GM19099 (cell line): ENCODE data around the gene NUAK2.

Experiments
- POLR2A ChIP-seq: IDR thresholded peaks from 3 replicates; pipeline ENCODE4 v1.6.1; 2011; ENCODE audit warnings: low read depth; ENCODE audit not compliant: insufficient read length; ENCODE audit errors: extremely low read depth

Gene NUAK2

DNA sequence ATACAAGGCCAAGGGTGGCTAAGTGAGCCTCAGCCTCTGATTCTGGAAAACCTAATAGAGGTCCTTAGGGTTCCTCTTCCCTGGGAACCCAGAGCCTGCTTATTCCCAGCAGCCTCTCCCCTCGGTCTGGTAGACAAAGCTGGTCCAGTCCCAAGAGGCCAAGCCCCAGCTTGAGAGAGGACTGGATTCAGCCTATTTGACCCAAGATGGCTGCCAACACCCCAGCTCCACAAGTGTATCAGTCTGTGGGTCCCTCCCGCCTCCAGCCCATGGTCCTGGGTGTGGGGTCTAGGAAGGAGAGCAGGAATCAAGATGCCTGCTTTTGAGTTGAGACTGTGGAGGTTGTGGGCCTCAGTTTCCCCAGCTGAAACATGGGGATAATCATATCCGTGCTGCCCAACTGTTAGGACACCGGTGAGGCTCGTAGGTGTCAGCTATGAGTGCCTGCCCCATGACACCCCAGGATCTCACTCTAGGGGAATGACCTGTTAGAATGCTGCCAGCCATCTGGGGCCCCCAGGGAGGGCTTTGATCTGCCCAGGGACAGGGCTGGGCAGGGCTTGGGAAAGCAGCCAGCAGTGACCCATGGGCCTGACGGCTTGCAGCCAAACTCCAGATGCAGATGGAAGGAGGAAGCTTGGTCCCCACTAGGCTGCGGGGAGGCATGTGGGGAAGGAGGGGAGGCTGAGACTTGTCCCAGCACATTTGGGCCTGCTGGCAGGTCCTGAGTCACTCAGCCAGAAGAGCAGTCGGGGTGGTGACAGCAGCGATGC, 45.4 kb downstream of the NUAK2 start:
- no peak for TF ChIP-seq POLR2A

DNA sequence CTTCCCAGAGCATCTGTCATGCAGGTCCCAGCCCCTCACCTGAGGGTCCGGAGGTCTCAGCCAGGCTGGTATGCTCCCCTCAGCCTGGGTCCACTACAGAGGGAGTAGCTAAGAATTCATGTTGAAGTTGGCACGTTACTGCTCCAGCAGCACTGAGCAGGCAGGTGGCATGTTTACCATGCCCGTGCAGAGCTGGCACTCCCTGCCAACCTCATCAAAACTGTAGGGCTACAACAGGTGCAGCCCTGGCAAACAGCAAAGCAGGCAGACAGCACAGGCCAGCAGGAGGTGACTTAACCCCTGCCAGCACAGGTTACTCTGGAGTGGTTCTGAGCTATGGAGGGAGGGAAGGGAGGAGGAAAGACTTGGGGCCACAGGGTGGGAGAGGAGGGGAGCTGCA, 46.4 kb downstream of the NUAK2 start:
- TF ChIP-seq POLR2A = no peak

DNA sequence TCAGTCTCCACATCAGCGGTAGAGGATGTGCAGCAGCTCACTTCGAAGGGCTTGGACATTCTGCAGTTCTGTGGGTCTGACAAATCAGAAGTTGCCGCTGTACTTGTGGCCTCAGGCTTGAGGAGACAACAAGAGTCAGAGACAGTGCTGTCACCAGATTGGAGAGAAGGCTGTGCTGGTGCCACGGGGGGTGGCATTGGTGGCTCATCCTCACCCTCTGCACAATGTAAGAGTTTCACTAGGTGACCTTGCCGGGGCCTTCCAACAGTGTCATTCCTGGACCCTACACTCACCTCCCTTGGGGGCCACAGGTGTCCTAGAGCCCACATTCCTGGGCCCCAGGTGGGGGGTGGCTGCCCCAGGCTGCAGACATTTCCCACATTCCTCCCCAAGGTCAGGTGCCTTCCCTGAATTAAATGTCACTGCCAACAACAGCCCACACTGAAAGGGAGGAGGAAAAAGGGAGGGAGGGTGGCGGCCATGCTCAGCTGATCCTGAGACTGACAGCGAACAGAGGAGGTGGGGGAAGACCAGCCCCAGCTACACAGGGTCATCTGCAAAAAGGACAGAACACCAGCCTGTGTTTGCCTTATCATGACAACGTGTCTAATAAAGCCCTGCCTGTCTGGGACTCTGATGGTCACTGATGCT, 47.4 kb downstream of the NUAK2 start:
- no peak for TF ChIP-seq POLR2A

DNA sequence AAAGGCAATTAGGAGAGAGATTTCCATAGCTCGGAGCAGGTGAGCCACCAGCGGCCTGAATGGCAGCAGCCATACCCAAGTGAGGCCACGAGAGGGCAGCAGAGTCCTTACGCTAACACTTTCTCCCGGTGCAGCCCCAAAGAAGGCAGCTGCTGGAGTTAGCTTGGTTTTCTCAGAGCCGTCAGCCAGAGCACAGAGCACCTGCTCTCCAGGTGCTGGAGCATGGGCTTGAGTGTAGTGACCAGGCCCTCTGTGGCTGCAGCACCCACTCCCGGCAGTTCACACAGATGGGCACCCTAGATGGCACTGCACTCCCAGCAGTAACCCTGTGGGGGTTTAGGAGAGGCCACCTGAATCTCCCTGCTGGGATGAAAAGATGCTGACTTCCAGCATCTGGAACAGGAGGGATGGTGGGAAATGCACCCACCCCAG, 48.0 kb downstream of the NUAK2 start:
- no peak for TF ChIP-seq POLR2A

DNA sequence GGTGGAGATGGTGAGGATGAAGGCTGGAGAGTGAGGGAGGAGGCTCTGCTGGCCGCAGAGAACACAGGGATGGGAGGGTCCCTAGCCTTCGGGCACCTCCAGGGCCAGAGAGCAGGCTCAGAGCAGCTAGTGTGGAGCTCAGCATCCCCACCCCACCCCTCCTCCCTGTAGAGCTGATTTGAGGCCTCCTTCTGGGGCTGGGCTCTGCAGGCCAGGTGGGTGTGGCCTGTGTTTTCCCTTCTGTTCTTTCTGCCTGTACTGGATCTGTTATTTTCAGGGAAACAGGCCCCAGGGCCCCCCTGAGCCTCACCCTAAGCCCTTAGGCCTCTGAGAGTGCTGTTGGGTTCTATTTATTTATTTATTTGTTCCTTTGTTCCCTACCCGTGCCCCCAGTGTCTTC, 49.0 kb downstream of the NUAK2 start:
- TF ChIP-seq POLR2A = no peak

DNA sequence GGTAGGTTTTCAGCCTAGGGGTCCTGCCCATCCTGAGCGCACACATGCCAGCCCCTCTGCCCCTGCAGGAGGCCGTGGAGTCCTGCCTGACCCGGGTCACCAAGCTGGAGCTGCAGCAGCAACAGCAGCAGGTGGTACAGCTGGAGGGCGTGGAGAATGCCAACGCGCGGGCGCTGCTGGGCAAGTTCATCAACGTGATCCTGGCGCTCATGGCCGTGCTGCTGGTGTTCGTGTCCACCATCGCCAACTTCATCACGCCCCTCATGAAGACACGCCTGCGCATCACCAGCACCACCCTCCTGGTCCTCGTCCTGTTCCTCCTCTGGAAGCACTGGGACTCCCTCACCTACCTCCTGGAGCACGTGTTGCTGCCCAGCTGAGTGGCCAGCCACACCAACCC, 49.8 kb downstream of the NUAK2 start:
- no peak for TF ChIP-seq POLR2A

- TF ChIP-seq POLR2A = no peak
These were observed 50.3 kb downstream of the NUAK2 start for GRCh38 chr1:205271277-205271676.

- no peak for TF ChIP-seq POLR2A
These were observed 50.8 kb downstream of the NUAK2 start for GRCh38 chr1:205270764-205271163.

GRCh38 chr1:205270271-205270670, 51.3 kb downstream of the NUAK2 start:
- TF ChIP-seq POLR2A = no peak

DNA sequence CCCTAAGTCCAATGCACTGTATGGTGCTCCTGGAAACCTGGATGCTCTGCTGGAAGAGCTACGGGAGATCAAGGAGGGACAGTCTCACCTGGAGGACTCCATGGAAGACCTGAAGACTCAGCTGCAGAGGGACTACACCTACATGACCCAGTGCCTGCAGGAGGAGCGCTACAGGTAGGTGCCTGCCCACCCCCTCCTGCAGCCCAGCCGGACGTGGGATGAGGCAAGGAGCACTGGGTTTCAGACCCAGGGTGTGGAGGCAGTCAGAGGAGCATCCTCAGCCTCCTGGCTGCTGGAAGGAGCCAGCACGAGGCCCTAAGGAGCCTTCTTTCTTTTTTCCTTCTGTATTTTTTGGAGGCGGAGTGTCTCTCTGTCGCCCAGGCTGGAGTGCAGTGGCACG, 51.8 kb downstream of the NUAK2 start:
- no peak for TF ChIP-seq POLR2A

GRCh38 chr1:205268846-205269680, 52.5 kb downstream of the NUAK2 start:
- TF ChIP-seq POLR2A = no peak

GRCh38 chr1:205267306-205267902, 54.1 kb downstream of the NUAK2 start:
- TF ChIP-seq POLR2A = no peak

- no peak for TF ChIP-seq POLR2A
These were observed 54.8 kb downstream of the NUAK2 start for GRCh38 chr1:205266611-205267305.

DNA sequence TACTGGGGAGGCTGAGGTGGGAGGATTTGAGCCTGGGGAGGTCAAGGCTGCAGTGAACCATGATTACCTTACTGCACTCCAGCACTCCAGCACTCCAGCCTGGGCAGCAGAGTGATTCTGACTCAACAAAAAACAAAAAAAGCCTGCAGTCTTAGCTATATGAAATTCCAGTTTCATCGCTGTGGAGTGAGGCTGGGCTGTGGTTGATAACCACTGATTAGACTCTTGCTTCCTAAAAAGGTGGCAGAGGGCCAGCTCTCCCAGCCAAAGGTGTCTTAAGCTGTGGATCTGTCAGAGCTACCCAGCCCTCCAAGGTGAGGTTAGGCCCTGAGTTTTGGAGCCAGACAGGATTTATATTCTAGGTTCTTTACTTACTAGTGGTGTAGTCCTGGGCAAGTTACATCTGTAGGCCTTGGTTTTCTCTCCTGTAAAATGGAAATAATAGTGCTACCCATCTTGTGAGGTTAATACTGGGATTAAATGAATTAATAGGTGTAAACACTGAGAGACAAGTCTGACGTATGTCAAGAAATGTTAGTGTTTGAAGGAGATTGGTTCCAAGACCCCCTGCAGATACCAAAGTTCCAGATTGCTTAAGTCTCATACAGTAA, 57.9 kb downstream of the NUAK2 start:
- no peak for TF ChIP-seq POLR2A
